ENCODE data around the gene UBE2G2.

DNA sequence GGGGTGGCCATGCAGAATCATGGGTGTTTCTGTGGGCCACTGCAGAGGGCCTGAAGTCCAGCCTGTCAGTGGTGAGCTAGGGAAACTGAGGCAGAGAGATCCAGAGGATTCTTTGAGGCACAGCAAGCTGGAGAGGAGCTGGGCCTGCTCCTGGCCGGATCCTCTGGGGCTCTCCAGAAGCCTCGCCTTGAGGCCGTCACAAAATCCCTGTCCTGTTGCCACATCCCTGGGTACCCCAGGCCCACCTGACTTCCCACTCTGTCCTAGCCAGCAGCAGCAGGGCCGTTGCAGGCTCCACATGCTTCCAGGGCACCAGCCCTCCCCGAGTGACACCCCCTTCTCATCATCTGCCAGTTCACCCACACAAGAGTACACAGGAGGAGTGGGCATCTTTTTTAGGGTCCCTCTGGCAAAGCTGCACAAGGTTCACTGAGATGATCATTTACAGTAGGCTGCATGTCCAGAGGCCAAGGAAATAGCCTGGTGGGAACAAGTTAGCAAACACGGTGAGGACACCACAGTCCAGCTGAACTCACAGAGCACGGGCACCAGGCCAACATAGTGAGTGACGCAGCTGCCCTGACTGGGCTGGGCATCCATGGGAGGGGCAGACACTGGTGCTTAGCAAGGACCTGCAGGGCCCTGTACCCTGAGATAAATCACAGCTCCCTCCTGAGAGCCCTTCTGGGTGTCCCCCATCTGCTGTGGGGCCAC, 65.2 kb downstream of the UBE2G2 start:
- TF ChIP-seq POLR2A (IDR thresholded peaks at IDR 0.05): no peak
- no peak for TF ChIP-seq CTCF (IDR thresholded peaks at IDR 0.05)

All from heart left ventricle (tissue), 13 donors.